ENCODE data around the gene PDGFRB.
A peak's percentile ranks its signal among the peaks of the same experiment; 100 is the strongest.

PDGFRB gene

GRCh38 chr5:150121448-150122157 lies 34.0 kb downstream of the PDGFRB start (continued):
- TF ChIP-seq ZNF830 (tag by site-specific recombination; IDR thresholded peaks at IDR 0.05; ENCODE audit: low read depth) (no peak), ZNF280C (tag by site-specific recombination; IDR thresholded peaks at IDR 0.05) (no peak), ZNF580 (tag by site-specific recombination; IDR thresholded peaks at IDR 0.05) (no peak), ZBTB8A (tag by site-specific recombination; IDR thresholded peaks at IDR 0.05) (no peak)

- no peaks in the 10 kb centered on the region for H3K4me1 ChIP-seq (ENCODE audit: control insufficient read depth, insufficient read depth, low read length)
- no peaks in the 10 kb centered on the region for H3K9me3 ChIP-seq (ENCODE audit: control insufficient read depth, insufficient read depth, low read depth, low read length)
- ChIA-PET POLR2A (interaction anchor here (0.6 kb wide), 1 partner anchor 56 kb away, joined by 3 read pairs; no protein-coding TSS in a partner anchor), CTCF (no interaction called here)
- H3K27ac ChIP-seq (ENCODE audit: extremely low read depth, low read depth, low read length), result no peak overlapping the region
- H3K36me3 ChIP-seq (ENCODE audit: control insufficient read depth in 2 of 2, insufficient read depth in 1 of 2, low read length in 2 of 2), result no peaks in the 10 kb centered on the region
- TF ChIP-seq YY2 (tag by site-specific recombination; IDR thresholded peaks at IDR 0.05) (no peak), ZIC2 (tag by site-specific recombination; IDR thresholded peaks at IDR 0.05) (peak; percentile 52), HOXA7 (CRISPR knock-in tag; IDR thresholded peaks at IDR 0.05; ENCODE audit: borderline replicate concordance) (no peak), ZNF10 (tag by site-specific recombination; IDR thresholded peaks at IDR 0.05) (no peak), ZNF792 (tag by site-specific recombination; IDR thresholded peaks at IDR 0.05) (no peak), ZNF274 (IDR thresholded peaks at IDR 0.05; ENCODE audit: low read length) (no peak), ZNF274 (tag by site-specific recombination; IDR thresholded peaks at IDR 0.05; ENCODE audit: borderline replicate concordance) (no peak)
- no peak overlapping the region for H3K4me3 ChIP-seq (ENCODE audit: low read depth, low read length)
Observed at GRCh38 chr5:150120617-150121447, 34.8 kb downstream of the PDGFRB start.

GRCh38 chr5:150120062-150120441 lies 35.6 kb downstream of the PDGFRB start:
- POLR2A ChIA-PET, result no interaction called here
- Histone ChIP-seq H3K9me3 (ENCODE audit: control insufficient read depth, insufficient read depth, low read depth, low read length) (no peaks in the 10 kb centered on the region), H3K4me1 (ENCODE audit: control insufficient read depth, insufficient read depth, low read length) (no peaks in the 10 kb centered on the region), H3K36me3 (ENCODE audit: control insufficient read depth in 2 of 2, insufficient read depth in 1 of 2, low read length in 2 of 2) (no peaks in the 10 kb centered on the region), H3K4me3 (ENCODE audit: low read depth, low read length) (no peak overlapping the region), H3K27ac (ENCODE audit: extremely low read depth, low read depth, low read length) (no peak overlapping the region)
- CTCF ChIA-PET, result no interaction called here
- TF ChIP-seq PRDM4 (tag by site-specific recombination; IDR thresholded peaks at IDR 0.05), result no peak
- TF ChIP-seq SP3 (tag by site-specific recombination; IDR thresholded peaks at IDR 0.05), result no peak
- no peak for TF ChIP-seq ZEB2 (tag by site-specific recombination; IDR thresholded peaks at IDR 0.05)
- TF ChIP-seq ZNF146 (tag by site-specific recombination; IDR thresholded peaks at IDR 0.05), result no peak
- TF ChIP-seq ZNF202 (tag by site-specific recombination; IDR thresholded peaks at IDR 0.05; ENCODE audit: borderline replicate concordance), result no peak
- no peak for TF ChIP-seq ZBTB44 (tag by site-specific recombination; IDR thresholded peaks at IDR 0.05)
- no peak for TF ChIP-seq ZNF24 (tag by site-specific recombination; IDR thresholded peaks at IDR 0.05)
- no peak for TF ChIP-seq ZBTB49 (tag by site-specific recombination; IDR thresholded peaks at IDR 0.05; ENCODE audit: low read depth)
- TF ChIP-seq GLI2 (tag by site-specific recombination; IDR thresholded peaks at IDR 0.05; ENCODE audit: borderline replicate concordance, low read depth), result no peak

Data from HEK293 (cell line).